Stimulated activated naive B cell treated with anti-CD40 and anti-IgM and Interleukin-4, amounts not matched to agents 10 μg/mL and 1 μg/mL and 100 μg/mL, for 72 hours (primary cell): ENCODE data around the gene ISX.

ENCODE experiments used
- ATAC-seq, 2 donors: fragments of 150-1000 bp; cut with Tn5 transposase; replicated peaks; 2 replicates each; pipeline ENCODE4 v1.10.0; 2021; ENCODE audit warnings: moderate library complexity in 1 of 2
- DNase-seq: peaks from one replicate; pipeline ENCODE4 v3.0.0; 2021
- H3K27ac Mint-ChIP-seq: one replicate; pipeline ENCODE4 v1.8.0; 2022; ENCODE audit warnings: mild to moderate bottlenecking, mixed read lengths
- H3K27me3 Mint-ChIP-seq, 2 donors: one replicate each; pipeline ENCODE4 v1.8.0; 2022; ENCODE audit warnings: mixed read lengths in 2 of 2
- H3K36me3 Mint-ChIP-seq, 2 donors: one replicate each; pipeline ENCODE4 v1.8.0; 2022; ENCODE audit warnings: mixed read lengths in 2 of 2, mild to moderate bottlenecking in 1 of 2
- H3K4me1 Mint-ChIP-seq, 2 donors: one replicate each; pipeline ENCODE4 v1.8.0; 2022; ENCODE audit warnings: mixed read lengths in 2 of 2, mild to moderate bottlenecking in 1 of 2
- H3K4me3 Mint-ChIP-seq, 2 donors: one replicate each; pipeline ENCODE4 v1.8.0; 2022; ENCODE audit warnings: mild to moderate bottlenecking in 2 of 2, mixed read lengths in 2 of 2, moderate library complexity in 1 of 2
- H3K9me3 Mint-ChIP-seq, 2 donors: one replicate each; pipeline ENCODE4 v1.8.0; 2022; ENCODE audit warnings: mixed read lengths in 2 of 2, mild to moderate bottlenecking in 1 of 2

Gene ISX

DNA sequence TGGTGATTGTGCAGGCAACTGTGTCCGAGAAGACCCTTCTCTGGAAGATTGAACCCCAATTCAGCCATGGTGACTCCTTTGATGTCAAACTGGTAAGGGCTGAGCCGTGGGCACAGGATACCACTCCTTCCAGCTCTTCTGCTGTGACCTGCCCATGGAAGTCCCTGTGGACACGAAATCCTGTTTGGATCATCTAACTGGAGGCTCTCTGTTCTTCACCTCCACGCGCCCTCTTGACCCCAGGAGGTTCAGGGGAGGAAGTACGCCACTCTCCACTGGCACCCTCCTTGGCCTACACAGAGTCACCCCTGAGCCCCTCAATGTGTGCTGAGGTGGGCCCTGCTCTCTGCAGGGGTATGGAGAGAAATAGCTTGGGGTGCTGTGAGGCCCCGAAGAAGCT lies 810 bp downstream of the ISX start:
- Mint-ChIP-seq H3K9me3 (peaks cover 0 to 3% of the 10 kb centered on the region in 2 donors), H3K4me1 (no peaks in the 10 kb centered on the region), H3K27ac (no peak overlapping the region), H3K27me3 (peaks cover 25 to 32% of the 10 kb centered on the region in 2 donors), H3K36me3 (no peaks in the 10 kb centered on the region), H3K4me3 (no peak overlapping the region)
- ATAC-seq (no peak), DNase-seq (no peak)

DNA sequence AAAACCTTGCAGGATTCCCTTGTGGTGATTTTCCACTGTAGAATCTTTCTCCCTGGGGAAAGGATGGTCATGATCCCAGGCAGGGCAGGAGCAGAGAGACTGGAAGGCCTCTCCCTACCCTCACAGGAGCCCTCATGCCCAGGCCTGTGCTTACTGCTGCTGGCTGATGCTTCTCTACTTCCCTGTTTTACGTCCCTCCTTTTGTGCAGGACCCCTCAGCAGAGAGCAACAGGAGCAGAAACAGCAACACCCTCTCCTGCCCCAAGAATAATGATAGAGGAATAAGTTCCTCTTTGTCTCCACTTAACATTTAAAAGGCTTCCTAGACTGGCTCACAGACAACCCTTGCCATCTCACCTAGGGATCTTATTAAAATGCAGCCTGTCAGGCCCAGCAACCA lies 3.6 kb downstream of the ISX start:
- DNase-seq (no peak), ATAC-seq (no peak)
- H3K27me3 Mint-ChIP-seq = peaks cover 25 to 32% of the 10 kb centered on the region in 2 donors
- no peak overlapping the region for H3K4me3 Mint-ChIP-seq
- H3K9me3 Mint-ChIP-seq = peaks cover 0 to 3% of the 10 kb centered on the region in 2 donors
- H3K27ac Mint-ChIP-seq = no peak overlapping the region
- H3K36me3 Mint-ChIP-seq = no peaks in the 10 kb centered on the region
- no peaks in the 10 kb centered on the region for H3K4me1 Mint-ChIP-seq

DNA sequence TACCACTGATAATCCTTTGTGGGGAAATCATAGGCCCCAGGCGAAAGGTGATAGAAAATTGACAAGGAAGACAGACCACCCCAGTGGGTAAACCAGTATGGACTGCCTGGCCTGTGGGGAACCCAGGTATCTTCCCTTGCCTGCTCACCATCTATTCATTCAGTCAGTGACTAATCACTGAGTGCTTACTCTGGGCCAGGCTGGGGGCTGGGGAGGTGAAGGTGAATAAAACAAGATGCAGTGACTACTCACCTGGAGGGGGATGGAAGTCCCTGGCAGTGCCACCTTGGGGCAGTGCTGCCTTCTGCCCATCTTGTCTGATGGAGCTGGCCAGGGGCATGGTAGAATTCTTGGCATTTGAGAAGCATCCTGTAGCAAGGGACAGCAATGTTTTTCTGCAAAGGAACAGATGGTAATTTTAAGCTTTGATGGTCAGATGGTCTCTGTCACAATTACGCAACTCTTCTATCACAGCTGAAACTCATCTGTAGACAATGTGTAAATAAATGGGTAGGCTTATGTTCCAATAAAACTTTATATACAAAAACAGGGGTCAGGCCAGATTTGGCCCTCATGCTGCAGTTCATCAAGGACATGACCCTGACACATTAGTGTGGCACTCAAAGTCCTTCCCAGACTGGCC lies 4.6 kb downstream of the ISX start:
- H3K4me1 Mint-ChIP-seq = no peaks in the 10 kb centered on the region
- no peaks in the 10 kb centered on the region for H3K36me3 Mint-ChIP-seq
- H3K4me3 Mint-ChIP-seq = no peak overlapping the region
- no peak for DNase-seq
- H3K9me3 Mint-ChIP-seq = peaks cover 0 to 3% of the 10 kb centered on the region in 2 donors
- H3K27ac Mint-ChIP-seq = no peak overlapping the region
- H3K27me3 Mint-ChIP-seq = peaks cover 21 to 35% of the 10 kb centered on the region in 2 donors
- ATAC-seq = no peak

DNA sequence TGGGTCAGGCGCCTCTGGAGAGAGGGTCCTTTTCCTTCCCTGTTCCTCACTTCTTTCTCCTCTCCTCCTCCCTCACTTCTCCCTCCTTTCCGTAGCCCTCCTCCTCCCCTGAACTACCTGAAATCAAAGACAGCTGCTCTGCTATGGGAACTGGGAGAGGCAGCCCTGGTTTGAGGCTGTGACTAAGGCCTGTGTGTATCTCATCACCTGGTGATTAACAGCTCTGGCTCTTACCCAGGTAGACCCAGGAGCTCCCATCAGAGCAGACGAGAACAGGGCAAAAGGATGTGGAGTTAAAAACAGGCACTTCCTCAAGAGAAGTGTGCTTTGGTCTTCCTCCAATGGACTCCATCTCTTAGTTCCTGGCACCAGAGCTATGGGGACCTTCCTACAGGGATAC lies 5.8 kb downstream of the ISX start:
- no peak overlapping the region for H3K4me3 Mint-ChIP-seq
- no peaks in the 10 kb centered on the region for H3K36me3 Mint-ChIP-seq
- peaks cover 18 to 35% of the 10 kb centered on the region in 2 donors for H3K27me3 Mint-ChIP-seq
- H3K4me1 Mint-ChIP-seq = no peaks in the 10 kb centered on the region
- no peak overlapping the region for H3K27ac Mint-ChIP-seq
- H3K9me3 Mint-ChIP-seq = peaks cover 0 to 2% of the 10 kb centered on the region in 2 donors
- DNase-seq (no peak), ATAC-seq (no peak)

DNA sequence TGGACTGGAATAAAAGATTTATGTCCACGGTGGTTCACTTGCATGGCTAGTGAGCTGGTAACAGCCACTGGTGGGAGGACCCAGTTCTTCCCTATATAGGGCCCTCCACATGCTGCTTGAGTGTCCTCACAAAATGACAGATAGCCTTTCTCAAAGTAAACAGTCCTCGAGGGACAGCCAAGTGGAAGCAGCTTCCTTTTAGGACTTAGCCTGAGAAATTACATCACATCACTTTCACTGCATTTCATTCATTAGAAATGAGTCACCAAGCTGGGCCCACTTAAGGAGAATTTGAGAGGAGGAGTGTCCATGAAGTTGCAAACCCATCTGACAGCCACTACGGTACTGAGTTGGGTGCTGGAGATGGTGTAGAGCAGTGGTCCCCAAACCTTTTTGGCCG lies 7.0 kb downstream of the ISX start:
- H3K27me3 Mint-ChIP-seq = peaks cover 24 to 33% of the 10 kb centered on the region in 2 donors
- no peaks in the 10 kb centered on the region for H3K4me1 Mint-ChIP-seq
- peaks cover 0 to 2% of the 10 kb centered on the region in 2 donors for H3K9me3 Mint-ChIP-seq
- no peak overlapping the region for H3K4me3 Mint-ChIP-seq
- H3K36me3 Mint-ChIP-seq = no peaks in the 10 kb centered on the region
- DNase-seq = no peak
- no peak for ATAC-seq
- H3K27ac Mint-ChIP-seq = no peak overlapping the region

DNA sequence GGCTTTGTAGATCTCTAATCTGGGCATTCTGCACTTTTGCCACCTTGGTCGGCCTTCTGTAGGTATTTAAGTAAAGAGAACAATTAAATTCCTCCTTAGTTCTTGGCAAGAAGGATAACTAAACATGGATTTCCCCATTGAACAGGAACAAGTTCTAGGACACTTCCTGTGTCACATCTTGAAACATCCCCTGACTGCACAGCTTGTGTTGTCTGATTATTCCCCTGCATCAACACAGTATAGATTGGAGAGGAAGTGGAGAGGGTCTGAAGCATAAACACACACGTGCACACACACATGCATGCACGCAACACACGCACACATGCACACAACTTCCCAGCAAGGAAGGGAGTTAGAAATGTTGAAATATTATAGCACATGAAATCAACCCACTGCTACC lies 8.6 kb downstream of the ISX start:
- Mint-ChIP-seq H3K27ac (no peak overlapping the region), H3K4me3 (no peak overlapping the region), H3K36me3 (no peaks in the 10 kb centered on the region), H3K27me3 (peaks cover 23 to 35% of the 10 kb centered on the region in 2 donors), H3K4me1 (no peaks in the 10 kb centered on the region), H3K9me3 (peaks cover 0 to 2% of the 10 kb centered on the region in 2 donors)
- no peak for DNase-seq
- ATAC-seq = no peak

DNA sequence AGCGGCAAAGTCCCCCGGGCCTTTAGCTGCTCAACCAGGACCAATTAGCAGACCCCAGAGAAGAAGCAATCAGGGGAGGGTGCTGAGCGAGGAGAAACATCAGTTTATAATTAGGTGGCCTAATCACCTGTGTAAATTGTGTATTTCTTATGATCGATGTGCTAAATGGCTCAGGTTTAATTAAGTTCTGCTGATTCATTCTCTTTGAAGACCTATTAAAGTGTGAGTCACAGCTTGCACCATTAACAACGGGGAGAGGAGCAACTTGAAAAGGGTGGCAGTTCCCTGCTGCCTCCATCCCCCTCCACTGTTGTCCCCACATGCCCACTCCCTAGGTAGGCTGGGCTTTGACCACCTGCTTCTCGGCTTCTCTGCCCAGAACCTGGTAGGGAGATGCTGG lies 10.7 kb downstream of the ISX start:
- DNase-seq (no peak), ATAC-seq (no peak)
- no peak overlapping the region for H3K4me3 Mint-ChIP-seq

DNA sequence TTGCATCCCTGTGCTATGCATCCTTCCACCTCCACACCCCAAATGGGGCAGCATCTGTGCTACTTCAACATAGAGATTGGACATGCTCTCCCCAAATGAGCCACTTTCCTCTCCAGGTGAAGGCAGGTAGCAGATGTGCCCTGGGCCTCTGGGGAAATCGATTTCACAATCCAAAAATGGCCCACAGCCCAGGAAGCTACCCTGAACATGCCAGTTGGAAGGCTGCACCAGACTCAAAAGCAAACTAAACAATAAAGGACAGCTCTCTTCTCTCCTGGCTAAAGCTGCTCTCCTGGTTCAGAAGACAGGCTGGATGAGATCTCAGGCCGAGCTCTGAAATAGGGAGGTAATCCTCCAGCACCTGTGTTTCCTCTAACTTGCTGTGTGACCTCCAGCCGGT lies 19.7 kb downstream of the ISX start:
- peaks cover 9 to 10% of the 10 kb centered on the region in 2 donors for H3K9me3 Mint-ChIP-seq
- H3K27me3 Mint-ChIP-seq = peaks cover 24 to 29% of the 10 kb centered on the region in 2 donors
- no peaks in the 10 kb centered on the region for H3K36me3 Mint-ChIP-seq
- no peak overlapping the region for H3K27ac Mint-ChIP-seq
- H3K4me1 Mint-ChIP-seq = no peaks in the 10 kb centered on the region
- ATAC-seq (no peak), DNase-seq (no peak)
- no peak overlapping the region for H3K4me3 Mint-ChIP-seq

More for the DNA sequence above, 10.7 kb downstream of the ISX start:
- Mint-ChIP-seq H3K9me3 (peaks cover 0 to 2% of the 10 kb centered on the region in 2 donors), H3K27ac (no peak overlapping the region), H3K27me3 (peaks cover 16 to 19% of the 10 kb centered on the region in 2 donors), H3K36me3 (no peaks in the 10 kb centered on the region), H3K4me1 (no peaks in the 10 kb centered on the region)

DNA sequence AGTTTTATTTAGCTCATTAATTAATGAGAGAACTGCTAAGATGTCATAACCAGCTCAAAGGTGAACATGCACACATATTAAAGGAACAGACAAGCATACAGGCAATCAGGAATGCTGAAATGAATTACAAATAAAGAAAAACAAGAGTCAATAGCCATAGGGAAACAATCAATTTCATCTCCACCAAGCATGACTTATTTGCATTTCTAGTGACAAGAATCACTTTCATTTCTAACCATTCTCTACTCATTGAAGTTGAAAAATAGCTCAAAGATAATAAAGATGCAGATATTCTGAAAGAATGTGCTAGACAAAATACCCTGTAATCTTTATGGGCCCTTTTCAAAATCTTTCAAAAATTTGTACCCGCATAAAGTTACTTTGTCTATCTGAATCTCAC lies 23.2 kb downstream of the ISX start:
- no peak overlapping the region for H3K4me3 Mint-ChIP-seq

DNA sequence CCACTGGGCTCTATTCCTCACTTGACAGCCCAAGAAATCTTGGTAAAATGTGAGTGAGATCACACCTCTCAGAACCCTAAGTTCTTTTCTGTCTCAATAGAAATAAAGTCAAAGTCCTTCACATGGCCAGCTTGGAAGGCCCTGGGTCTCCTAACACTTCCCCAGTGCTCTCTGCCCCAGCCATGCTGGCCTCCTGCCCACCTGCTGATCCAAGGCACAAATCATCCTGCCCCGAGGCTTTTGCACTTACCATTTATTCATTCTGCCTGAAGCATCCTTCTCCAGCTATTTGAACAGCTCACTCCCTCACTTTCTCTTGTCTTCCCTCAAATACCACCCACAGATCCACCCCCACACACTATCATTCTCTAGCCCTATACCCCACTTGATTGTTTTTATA lies 26.4 kb downstream of the ISX start:
- Mint-ChIP-seq H3K27me3 (peaks cover 42 to 44% of the 10 kb centered on the region in 2 donors), H3K4me3 (no peak overlapping the region), H3K36me3 (no peaks in the 10 kb centered on the region), H3K27ac (no peak overlapping the region), H3K9me3 (peaks cover 5 to 9% of the 10 kb centered on the region in 2 donors), H3K4me1 (no peaks in the 10 kb centered on the region)
- ATAC-seq = no peak
- no peak for DNase-seq

More for the DNA sequence above, 23.2 kb downstream of the ISX start:
- no peaks in the 10 kb centered on the region for H3K4me1 Mint-ChIP-seq
- DNase-seq = no peak
- peaks cover 5 to 9% of the 10 kb centered on the region in 2 donors for H3K9me3 Mint-ChIP-seq
- H3K27ac Mint-ChIP-seq = no peak overlapping the region
- no peak for ATAC-seq
- H3K27me3 Mint-ChIP-seq = peaks cover 39 to 45% of the 10 kb centered on the region in 2 donors
- H3K36me3 Mint-ChIP-seq = no peaks in the 10 kb centered on the region

DNA sequence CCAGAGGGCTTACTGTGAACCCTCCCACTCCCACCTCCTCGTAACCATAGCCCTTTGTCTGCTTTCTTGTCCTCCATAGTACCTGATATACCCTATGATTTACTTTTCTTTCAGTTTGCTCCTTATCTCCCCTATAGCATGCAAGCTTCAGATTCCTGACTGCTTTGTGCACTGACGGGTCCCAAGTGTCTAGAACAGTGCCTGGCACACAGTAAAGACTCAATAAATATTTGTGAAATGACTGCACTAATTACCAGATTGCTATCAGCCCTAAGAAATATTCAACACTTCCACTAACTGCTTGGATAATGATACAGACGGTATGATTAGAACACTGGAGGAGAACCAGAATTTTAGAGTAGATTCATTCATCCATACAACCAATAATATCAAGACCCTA lies 33.0 kb downstream of the ISX start:
- Mint-ChIP-seq H3K4me1 (no peaks in the 10 kb centered on the region), H3K27ac (no peak overlapping the region), H3K36me3 (no peaks in the 10 kb centered on the region), H3K4me3 (no peak overlapping the region), H3K27me3 (peaks cover 30 to 38% of the 10 kb centered on the region in 2 donors), H3K9me3 (no peaks in the 10 kb centered on the region)
- DNase-seq = no peak
- no peak for ATAC-seq

DNA sequence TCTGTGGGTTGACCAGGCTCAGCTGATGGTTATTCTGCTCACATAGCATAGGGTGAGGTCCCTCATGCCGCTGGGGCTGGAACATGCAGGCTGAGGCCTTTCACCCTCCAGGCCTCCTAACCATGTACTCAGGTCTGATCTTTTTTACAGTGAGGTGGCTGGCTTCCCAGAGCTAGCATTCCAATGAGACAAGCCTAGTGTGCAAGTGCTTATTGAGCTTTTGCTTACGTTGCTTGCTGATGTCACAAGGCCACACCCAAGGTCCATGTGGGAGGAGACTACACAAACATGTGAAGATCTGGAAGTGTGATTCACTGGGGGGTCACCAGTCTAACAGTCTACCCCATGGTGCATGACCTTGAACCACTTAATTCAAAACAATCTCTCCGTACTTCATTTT lies 33.9 kb downstream of the ISX start:
- no peaks in the 10 kb centered on the region for H3K9me3 Mint-ChIP-seq
- no peaks in the 10 kb centered on the region for H3K4me1 Mint-ChIP-seq
- H3K36me3 Mint-ChIP-seq = no peaks in the 10 kb centered on the region
- H3K4me3 Mint-ChIP-seq = no peak overlapping the region
- peaks cover 24 to 33% of the 10 kb centered on the region in 2 donors for H3K27me3 Mint-ChIP-seq
- H3K27ac Mint-ChIP-seq = no peak overlapping the region
- DNase-seq (no peak), ATAC-seq (no peak)

DNA sequence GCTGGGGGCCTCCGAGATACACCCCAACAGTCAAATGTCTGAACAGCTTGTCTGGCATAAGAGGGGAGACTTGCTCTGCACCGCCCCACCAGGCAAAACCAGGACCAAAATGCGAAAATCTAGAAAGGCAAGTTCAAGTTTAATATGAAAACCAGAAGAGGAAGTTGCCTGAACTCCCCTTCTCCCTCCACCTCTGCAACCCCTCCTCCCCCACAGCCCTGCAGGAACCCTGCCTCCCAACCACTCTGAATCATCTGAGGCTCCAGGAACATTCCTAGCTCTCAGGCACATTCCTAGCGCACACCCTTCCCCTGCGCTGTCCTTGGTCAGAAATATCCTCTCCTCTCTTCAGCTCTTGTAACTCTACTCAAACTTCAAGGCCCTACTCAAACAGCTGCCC lies 36.7 kb downstream of the ISX start:
- Mint-ChIP-seq H3K36me3 (no peaks in the 10 kb centered on the region), H3K27ac (no peak overlapping the region), H3K9me3 (peaks cover under 1 to 2% of the 10 kb centered on the region in 2 donors), H3K4me3 (no peak overlapping the region), H3K4me1 (no peaks in the 10 kb centered on the region), H3K27me3 (peaks cover 14 to 18% of the 10 kb centered on the region in 2 donors)
- DNase-seq (no peak), ATAC-seq (no peak)

DNA sequence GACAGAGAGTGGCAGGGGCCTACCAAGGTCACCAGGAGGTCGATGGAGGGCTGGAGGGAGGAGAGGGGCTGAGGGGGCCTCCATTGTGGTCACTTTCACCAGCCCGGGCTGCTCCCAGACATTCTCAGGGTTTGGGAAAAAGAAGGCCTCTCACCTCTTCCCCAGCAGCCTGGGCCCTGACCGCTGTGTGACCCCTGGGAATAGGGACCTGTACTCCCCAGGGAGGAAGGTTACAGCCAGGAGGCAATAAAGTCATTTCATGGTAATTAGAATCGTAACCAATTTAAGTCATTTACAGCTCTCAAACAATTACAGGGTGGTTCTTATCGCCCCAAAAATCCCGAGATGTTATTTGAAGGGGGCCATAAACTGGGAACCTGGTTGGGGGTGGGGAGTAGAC lies 37.8 kb downstream of the ISX start:
- ATAC-seq = no peak
- no peak for DNase-seq
- H3K27ac Mint-ChIP-seq = no peak overlapping the region
- H3K4me1 Mint-ChIP-seq = no peaks in the 10 kb centered on the region
- no peaks in the 10 kb centered on the region for H3K36me3 Mint-ChIP-seq
- peaks cover 15 to 19% of the 10 kb centered on the region in 2 donors for H3K27me3 Mint-ChIP-seq
- peaks cover 5 to 9% of the 10 kb centered on the region in 2 donors for H3K9me3 Mint-ChIP-seq
- no peak overlapping the region for H3K4me3 Mint-ChIP-seq

DNA sequence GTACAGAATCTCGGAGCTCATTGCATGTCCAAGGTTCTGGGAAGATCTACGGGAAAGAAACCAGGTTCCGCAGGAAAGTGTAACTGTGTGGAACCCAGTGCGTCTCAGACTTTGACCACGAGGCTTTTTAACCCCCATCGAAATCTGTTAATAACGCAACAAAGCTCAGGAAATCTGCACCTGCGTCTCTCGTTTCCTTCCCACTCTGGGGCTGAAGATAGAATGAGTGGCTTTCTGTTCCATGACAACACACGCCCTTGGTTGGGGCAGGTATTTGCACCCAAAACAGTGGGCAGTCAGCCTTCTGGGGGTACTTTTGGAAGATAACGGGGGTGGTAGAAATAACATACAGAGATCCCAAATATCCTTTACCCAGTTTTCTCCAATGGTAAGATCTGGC lies 38.5 kb downstream of the ISX start:
- Mint-ChIP-seq H3K27me3 (peaks cover 17 to 19% of the 10 kb centered on the region in 2 donors), H3K27ac (no peak overlapping the region), H3K4me3 (no peak overlapping the region), H3K9me3 (peaks cover 5 to 9% of the 10 kb centered on the region in 2 donors), H3K4me1 (no peaks in the 10 kb centered on the region), H3K36me3 (no peaks in the 10 kb centered on the region)
- ATAC-seq = no peak
- DNase-seq = no peak
